PC-9 (cell line): ENCODE results near the gene PGP. TPM values are rescaled to one million over a fixed set of nuclear protein-coding genes. Genes with fewer than 3 reads are reported as not detected.

ENCODE experiments used
- BruUV-seq: library from RNA; stranded (reverse); fragments of 400-500 nt; replicated peaks from 2 replicates; lab custom pipeline; 2021; lab: Mats Ljungman, UMichigan
- CTCF ChIA-PET: fragments of 300-600 bp; sonication (Branson Sonifier 250); formaldehyde crosslinking; loops from one replicate; lab custom pipeline; 2022; ENCODE audit warnings: antibody characterized with exemption; lab: Charles Lee
- POLR2A ChIA-PET: fragments of 300-600 bp; sonication (Branson Sonifier 250); formaldehyde crosslinking; loops from one replicate; lab custom pipeline; 2022; ENCODE audit warnings: antibody characterized with exemption; ENCODE audit not compliant: unreplicated experiment; lab: Charles Lee
- DNase-seq, 2 experiments: peaks; one replicate each; pipeline versions ENCODE4 v3.0.0 to v3.0.0-alpha.2; 2015 to 2022; ENCODE audit warnings: mixed read lengths in 1 of 2
- H2AFZ ChIP-seq: fragments of 200-600 bp; sonication (generic); 2 replicates; pipeline ENCODE4 v1.8.1; 2017; ENCODE audit warnings: antibody characterized with exemption
- H3F3A ChIP-seq: fragments of 200-600 bp; sonication (generic); 2 replicates; pipeline ENCODE4 v1.8.1; 2017; ENCODE audit warnings: antibody characterized with exemption, mild to moderate bottlenecking, low read depth; ENCODE audit not compliant: insufficient read depth
- H3K27ac ChIP-seq: fragments of 200-600 bp; sonication (generic); 2 replicates; pipeline ENCODE4 v1.6.1; 2016; ENCODE audit warnings: mixed run types
- H3K27me3 ChIP-seq: fragments of 200-600 bp; sonication (generic); 2 replicates; pipeline ENCODE4 v1.6.1; 2016; ENCODE audit warnings: low read depth, mixed run types; ENCODE audit not compliant: insufficient read depth
- H3K36me3 ChIP-seq: fragments of 200-600 bp; sonication (generic); 2 replicates; pipeline ENCODE4 v1.6.1; 2016; ENCODE audit warnings: low read depth, mixed run types
- H3K4me1 ChIP-seq: fragments of 200-600 bp; sonication (generic); replicated peaks from 2 replicates; pipeline ENCODE4 v1.6.1; 2016; ENCODE audit warnings: mixed run types; ENCODE audit not compliant: insufficient read depth
- H3K4me2 ChIP-seq: fragments of 200-600 bp; sonication (generic); 2 replicates; pipeline ENCODE4 v1.6.1; 2017; ENCODE audit warnings: mixed run types
- H3K4me3 ChIP-seq: fragments of 200-600 bp; sonication (generic); 2 replicates; pipeline ENCODE4 v1.6.1; 2016; ENCODE audit warnings: mixed run types
- H3K79me2 ChIP-seq: fragments of 200-600 bp; sonication (generic); 2 replicates; pipeline ENCODE4 v1.6.1; 2017; ENCODE audit warnings: low read depth, mixed run types
- H3K9me2 ChIP-seq: fragments of 200-600 bp; sonication (generic); 2 replicates; pipeline ENCODE4 v1.8.1; 2017; ENCODE audit warnings: mild to moderate bottlenecking; ENCODE audit not compliant: insufficient read depth
- H3K9me3 ChIP-seq: fragments of 200-600 bp; sonication (generic); 2 replicates; pipeline ENCODE4 v1.8.1; 2016; ENCODE audit warnings: low read depth; ENCODE audit not compliant: insufficient read depth
- H4K20me1 ChIP-seq: fragments of 200-600 bp; sonication (generic); 2 replicates; pipeline ENCODE4 v1.8.1; 2017; ENCODE audit not compliant: insufficient read depth
- CTCF ChIP-seq: fragments of 200-600 bp; sonication (generic); conservative IDR thresholded peaks from 2 replicates; pipeline ENCODE4 v1.6.1; 2017; ENCODE audit warnings: mixed run types, antibody characterized with exemption, mild to moderate bottlenecking, moderate library complexity
- EZH2 ChIP-seq: fragments of 200-600 bp; sonication (generic); IDR thresholded peaks from 2 replicates; pipeline ENCODE4 v1.8.0; 2017; ENCODE audit warnings: antibody characterized with exemption, low read depth
- intact Hi-C: fragments of 100-400 bp; cut with micrococcal nuclease; formaldehyde crosslinking; loops from one replicate; pipeline ENCODE4 v1.10.0; 2022; ENCODE audit not compliant: unreplicated experiment
- total RNA-seq: library from RNA; stranded (reverse); gene quantifications from 2 replicates; pipeline ENCODE4 v1.2.3, GENCODE V29; 2021

The PGP gene
- total RNA-seq, 1 experiment from 2014 or later: 23.4 TPM

DNA sequence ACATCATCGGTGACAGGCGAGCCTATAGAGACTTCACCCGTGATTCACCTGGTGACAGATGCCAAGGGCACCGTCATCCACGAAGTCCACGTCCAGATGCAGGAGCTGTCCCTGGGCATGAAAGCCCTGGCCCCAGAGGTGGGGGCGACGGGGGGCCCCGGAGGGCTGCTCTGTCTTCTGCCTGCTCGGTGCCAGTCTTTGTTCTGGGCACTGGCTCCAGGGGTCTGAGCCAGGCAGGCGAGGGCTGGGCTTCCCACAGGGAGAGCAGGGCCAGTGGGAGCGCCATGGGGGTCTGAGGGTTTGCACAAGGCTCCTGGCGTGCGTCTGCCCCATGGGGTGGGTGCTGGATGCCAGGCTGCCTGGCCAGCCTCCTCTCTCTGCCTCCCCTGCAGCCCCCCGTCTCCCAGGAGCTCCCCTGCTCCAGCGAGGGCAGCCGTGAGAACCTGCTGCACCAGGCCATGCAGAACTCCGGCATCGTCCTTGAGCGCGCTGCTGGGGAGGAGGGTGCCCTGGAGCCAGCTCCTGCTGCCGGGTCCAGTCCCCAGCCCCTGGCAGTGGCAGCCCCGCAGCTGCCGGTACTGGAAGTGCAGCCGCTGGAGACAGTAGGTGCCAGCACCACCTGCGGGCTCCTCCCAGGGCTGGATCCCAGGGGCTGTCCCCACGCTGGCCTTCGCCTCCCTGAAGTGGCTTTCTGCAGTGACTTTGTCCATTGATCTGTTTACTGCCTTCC, 18.6 kb upstream of the PGP start:
- no TSS peak for BruUV-seq
- Histone ChIP-seq H3K79me2 (peaks cover 5% of the 10 kb centered on the region; the same call in 1 of the 2 replicates), H3K27ac (no peak overlapping the region), H3F3A (0 out of 2 replicates have a peak, but pooled peaks cover 7% of the 10 kb centered on the region), H3K9me2 (no peaks in the 10 kb centered on the region), H3K4me3 (no peak overlapping the region), H3K4me2 (no peak overlapping the region), H3K4me1 (no peaks in the 10 kb centered on the region), H3K9me3 (no peaks in the 10 kb centered on the region), H3K27me3 (no peaks in the 10 kb centered on the region), H2AFZ (no peak overlapping the region), H3K36me3 (no peaks in the 10 kb centered on the region), H4K20me1 (peaks cover 21% of the 10 kb centered on the region)
- CTCF ChIA-PET: interaction anchor here (0.5 kb wide), 1 partner anchor 48 kb away, joined by 3 read pairs; no protein-coding TSS in a partner anchor
- no peak for TF ChIP-seq CTCF
- no peak for TF ChIP-seq EZH2
- POLR2A ChIA-PET: interaction anchor here (0.7 kb wide), 1 partner anchor 26 kb away, joined by 6 read pairs; no protein-coding TSS in a partner anchor
- DNase-seq: no peak
- intact Hi-C loops: no loop called here

GRCh38 chr16:2232094-2232990, 17.7 kb upstream of the PGP start:
- H2AFZ ChIP-seq: no peak overlapping the region
- H3K36me3 ChIP-seq: no peaks in the 10 kb centered on the region
- 0 out of 2 replicates have a peak, but pooled peaks cover 7% of the 10 kb centered on the region for H3F3A ChIP-seq
- no peaks in the 10 kb centered on the region for H3K9me2 ChIP-seq
- H3K4me3 ChIP-seq: no peak overlapping the region
- ChIA-PET POLR2A (interaction anchor here (0.7 kb wide), 1 partner anchor 27 kb away, joined by 6 read pairs; no protein-coding TSS in a partner anchor), CTCF (no interaction called here)
- H3K27me3 ChIP-seq: no peaks in the 10 kb centered on the region
- intact Hi-C loops: no loop called here
- peaks cover 30% of the 10 kb centered on the region for H4K20me1 ChIP-seq
- no peak overlapping the region for H3K27ac ChIP-seq
- H3K79me2 ChIP-seq: peaks cover 13% of the 10 kb centered on the region
- no peaks in the 10 kb centered on the region for H3K4me1 ChIP-seq
- no peaks in the 10 kb centered on the region for H3K9me3 ChIP-seq
- TF ChIP-seq CTCF (no peak), EZH2 (no peak)
- BruUV-seq: no TSS peak
- DNase-seq: no peak
- no peak overlapping the region for H3K4me2 ChIP-seq
